GM18498 (cell line): Measurements from ENCODE around the gene KMT2C.
"Not testable (repeated sequence)": the region's sequence is repeated elsewhere in the genome, so short reads cannot be mapped to it uniquely, and the experiment has no call there.

Experiments
- ATAC-seq: cut with Tn5 transposase; IDR thresholded peaks from one replicate; pipeline ENCODE4 v1.9.1; 2021; ENCODE audit warnings: mild to moderate bottlenecking, moderate library complexity; ENCODE audit not compliant: unreplicated experiment

Gene KMT2C

DNA sequence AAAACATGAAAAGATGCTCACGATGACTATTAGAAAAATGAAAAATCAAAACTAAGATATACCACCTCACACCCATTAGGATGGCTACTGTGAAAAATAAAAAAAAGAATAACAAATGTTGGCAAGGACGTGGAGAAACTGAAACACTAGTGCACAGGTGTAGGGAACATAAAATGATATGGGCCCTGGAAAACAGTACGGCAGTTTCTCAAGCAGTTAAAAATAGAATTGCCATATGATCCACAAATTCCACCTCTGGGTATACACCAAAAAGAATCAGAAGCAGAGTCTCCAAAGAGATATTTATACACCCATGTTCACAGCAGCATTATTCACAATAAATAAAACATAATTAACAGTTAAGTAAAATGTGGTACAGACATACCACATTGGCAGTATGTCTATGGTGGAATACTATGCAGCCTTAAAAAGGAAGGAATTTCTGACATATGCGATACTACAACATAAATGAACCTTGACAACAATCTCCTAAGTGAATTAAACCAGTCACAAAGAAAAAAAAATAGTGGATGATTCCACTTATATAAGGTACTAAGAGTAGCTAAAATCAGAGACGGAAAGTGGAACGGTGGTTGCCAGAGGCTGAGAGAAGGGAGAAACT lies 69.7 kb downstream of the KMT2C start:
- no peak for ATAC-seq

DNA sequence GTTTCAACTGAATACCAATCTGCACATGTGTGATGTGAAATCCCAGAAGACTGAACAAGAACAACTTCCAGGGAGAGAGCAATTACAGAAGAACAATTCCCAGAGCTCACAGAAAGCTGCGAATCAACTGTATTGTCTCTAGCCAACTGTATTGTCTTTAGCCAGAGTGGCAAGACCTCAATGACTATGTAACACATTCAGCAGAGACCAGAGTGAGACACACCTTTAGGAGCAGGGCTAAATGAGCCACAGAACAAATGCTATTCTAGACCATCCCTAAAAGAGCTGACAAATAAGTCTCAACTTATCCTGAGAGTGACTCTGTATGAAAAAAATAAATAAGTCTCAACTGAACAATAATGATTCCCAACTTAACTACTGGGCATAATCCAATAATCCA lies 72.0 kb downstream of the KMT2C start:
- ATAC-seq, result no peak

DNA sequence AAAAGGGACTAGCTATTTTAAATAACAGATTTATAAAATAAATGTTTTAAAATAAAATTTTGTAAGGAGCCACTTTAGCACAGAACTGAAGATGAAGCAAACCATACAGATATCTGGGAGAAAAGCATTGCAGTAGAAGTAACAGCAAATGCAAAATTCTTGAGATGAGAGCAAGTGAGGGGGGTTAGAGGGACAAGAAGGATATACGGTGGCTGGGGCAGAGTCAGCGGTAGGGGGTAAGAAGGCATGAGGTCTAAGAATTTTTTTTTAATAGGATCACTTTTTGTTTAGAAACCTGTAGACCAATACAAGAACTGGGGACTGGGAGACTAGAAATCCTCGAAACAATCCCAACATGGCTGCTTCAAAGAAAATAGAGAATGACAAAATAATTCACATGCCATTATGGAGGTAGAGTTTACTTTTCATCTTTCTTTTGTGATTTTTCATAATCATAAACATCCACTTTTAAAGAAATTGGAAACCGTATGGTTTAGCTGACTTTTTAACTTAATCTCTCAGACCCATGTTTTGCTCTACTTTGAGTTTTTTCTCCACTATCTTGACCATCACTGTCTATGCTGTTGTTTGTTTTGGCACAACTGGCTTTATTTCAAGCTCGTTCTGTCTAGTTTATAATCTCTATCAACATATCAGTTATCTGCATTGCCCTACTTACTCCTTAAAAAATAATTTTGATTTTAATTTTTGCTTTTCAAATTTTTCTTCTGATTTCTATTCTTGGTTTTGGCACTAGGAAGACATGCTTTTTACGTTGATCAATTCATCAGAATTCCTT lies 73.5 kb downstream of the KMT2C start:
- no peak for ATAC-seq

GRCh38 chr7:152355474-152356057 lies 80.2 kb downstream of the KMT2C start:
- ATAC-seq, result peak; percentile 79

- no peak for ATAC-seq
Observed at GRCh38 chr7:152354061-152354460, 81.7 kb downstream of the KMT2C start.

GRCh38 chr7:152353281-152353680 lies 82.5 kb downstream of the KMT2C start:
- ATAC-seq, result not testable (repeated sequence)

DNA sequence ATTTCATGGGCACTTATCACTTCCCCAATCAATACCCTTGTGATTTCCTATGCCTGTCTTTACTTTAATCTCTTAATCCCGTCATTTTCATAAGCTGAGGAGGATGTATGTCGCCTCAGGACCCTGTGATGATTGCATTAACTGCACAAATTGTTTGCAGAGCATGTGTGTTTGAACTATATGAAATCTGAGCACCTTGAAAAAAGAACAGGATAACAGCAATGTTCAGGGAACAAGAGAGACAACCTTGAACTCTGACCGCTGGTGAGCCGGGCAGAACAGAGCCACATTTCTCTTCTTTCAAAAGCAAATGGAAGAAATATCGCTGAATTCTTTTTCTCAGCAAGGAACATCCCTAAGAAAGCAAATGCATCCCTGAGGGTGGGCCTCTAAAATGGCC lies 84.1 kb downstream of the KMT2C start:
- ATAC-seq, result not testable (repeated sequence)

- no peak for ATAC-seq
Observed at GRCh38 chr7:152351168-152351567, 84.6 kb downstream of the KMT2C start.

DNA sequence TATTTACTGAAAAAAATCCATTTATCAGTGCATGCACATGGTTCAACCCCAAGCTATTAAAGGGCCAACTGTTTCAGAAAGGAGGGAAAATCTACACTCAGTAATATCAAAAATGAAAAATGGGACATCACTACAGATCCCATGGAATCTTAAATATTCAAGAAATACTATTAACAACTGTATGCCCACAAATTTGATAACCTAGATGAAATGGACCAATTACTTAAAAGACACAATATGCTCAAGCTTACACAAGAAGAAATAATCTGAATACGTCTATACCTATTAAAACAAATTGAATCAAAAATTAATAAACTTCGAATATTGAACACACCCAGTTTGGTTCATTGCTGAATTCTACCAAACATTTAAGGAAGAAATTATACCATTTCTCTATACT lies 87.9 kb downstream of the KMT2C start:
- no peak for ATAC-seq

DNA sequence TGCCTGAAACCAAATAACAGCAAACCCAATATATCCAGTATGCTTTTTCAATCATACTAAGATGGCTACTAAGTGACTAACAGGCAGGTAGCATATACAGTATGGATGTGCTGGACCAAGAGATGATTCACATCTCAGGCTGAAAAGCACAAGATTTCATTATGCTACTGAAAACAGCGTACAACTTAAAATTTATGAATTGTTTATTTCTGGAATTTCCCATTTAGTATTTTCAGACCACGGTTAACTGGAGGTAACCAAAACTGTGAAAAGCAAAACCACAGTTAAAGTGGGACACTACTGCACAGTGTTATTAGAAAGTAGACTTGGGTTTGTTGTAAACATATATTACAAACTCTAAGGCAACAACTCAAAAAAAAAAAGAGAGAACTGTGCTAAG lies 91.5 kb downstream of the KMT2C start:
- no peak for ATAC-seq

DNA sequence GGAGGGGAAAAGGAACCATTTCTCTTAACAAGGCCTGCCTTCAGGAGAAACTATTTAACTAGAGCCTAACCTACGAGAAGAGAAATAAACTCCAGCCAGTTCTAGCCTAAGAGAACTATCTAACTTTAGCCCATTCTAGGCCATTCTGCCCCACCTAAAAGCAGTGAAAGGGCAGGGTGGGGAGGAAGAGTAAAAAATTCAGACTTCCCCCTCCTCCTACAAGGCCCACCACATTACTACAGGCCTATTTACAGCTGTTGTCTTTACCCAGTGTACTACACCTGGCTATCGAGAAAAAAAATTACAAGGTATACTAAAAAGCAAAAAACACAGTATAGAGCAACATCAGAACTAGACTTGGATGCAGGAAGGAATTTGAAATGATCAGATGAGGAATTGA lies 93.0 kb downstream of the KMT2C start:
- ATAC-seq, result no peak

DNA sequence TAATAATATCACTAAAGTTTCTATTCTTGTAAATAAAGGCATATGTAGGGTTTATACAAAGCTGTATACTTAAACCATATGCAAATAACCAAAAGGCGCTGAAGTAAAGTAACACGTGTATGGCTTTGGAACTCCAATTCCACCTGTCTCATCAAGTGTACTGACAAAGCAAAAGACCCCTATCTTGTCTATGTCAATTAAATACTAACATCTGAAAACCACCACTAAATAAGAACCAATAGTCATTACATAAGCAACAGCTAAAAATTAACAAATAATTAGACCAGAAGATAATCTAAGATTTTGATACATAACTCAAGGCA lies 93.9 kb downstream of the KMT2C start:
- ATAC-seq, result no peak

DNA sequence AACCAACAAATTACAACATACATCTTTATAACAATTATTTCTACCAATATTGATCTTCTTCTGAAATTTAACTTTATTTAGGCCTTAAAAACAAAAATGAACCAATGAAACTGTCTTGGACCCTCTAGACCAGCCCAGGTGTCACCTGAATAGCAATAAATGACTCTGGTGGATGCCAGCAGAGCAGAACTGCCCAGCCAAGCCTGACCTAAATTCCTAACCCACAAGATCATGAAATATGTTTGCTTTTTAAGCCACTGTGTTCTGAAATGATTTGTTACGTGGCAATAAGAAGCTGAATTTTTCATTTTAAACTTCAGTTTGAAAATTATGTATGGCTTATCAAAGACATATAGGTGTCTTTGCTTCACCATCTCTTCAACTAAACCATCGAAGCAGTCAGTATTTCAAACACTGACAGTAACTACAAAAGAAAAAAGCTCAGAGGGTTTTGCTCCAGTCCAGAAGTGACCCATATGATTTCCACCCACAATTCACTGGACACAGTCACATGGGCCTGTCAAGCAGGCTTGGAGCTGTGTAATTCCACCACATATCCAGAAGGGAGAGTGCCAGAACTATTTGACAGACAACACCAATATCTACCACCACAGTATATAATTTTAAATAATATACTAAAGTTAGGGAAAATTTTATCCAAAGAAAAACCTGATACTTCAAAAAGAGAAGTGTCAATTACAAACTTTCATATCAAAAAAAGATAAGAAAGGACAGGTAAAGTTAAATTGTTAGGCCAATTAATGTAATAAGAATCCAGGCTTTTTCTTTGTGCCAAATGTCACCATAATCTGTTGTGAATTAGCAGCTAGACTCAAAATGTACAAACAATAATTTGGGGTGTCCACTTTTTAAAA lies 94.5 kb downstream of the KMT2C start:
- peak; percentile 53 for ATAC-seq

- ATAC-seq, result no peak
Observed at GRCh38 chr7:152340161-152340560, 95.6 kb downstream of the KMT2C start.

DNA sequence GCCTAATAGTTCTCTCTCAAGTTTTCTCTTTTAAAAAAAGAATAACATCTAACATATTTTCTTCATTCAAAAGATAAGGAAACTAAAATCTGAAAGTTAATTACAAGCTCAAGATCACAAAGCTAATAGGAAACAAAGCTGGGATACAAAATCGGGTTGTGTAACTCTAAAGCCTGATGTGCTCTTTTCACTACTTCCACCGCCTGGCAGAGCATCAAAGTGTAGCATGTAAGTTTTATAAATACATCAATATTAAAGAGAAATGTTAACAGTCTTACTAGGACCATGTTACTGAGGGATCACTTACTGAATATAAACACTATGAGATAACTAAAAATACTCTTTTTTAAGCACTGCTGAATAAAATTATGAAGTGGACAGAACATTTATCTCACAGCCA lies 97.2 kb downstream of the KMT2C start:
- ATAC-seq, result no peak

- ATAC-seq, result peak; percentile 69
Observed at GRCh38 chr7:152336754-152337368, 98.9 kb downstream of the KMT2C start.

GRCh38 chr7:152335900-152336571 lies 99.8 kb downstream of the KMT2C start:
- ATAC-seq, result peak; percentile 60

DNA sequence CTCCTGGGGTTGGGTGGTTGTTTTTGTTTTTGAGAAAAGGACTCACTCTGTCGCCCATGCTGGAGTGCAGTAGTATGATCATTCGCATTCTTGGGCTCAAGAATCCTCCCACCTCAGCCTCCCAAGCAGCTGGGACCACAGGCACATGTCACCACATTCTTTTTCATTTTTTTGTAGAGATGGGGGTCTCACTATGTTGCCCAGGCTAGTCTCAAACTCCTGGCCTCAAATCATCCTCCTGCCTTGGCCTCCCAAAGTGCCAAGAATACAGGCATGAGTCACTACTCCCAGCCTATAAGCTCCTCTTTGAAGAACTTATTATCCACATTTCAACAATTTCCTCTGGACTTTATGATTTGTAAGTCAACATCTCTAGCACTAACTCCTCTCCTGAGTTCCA lies 102.7 kb downstream of the KMT2C start:
- no peak for ATAC-seq

DNA sequence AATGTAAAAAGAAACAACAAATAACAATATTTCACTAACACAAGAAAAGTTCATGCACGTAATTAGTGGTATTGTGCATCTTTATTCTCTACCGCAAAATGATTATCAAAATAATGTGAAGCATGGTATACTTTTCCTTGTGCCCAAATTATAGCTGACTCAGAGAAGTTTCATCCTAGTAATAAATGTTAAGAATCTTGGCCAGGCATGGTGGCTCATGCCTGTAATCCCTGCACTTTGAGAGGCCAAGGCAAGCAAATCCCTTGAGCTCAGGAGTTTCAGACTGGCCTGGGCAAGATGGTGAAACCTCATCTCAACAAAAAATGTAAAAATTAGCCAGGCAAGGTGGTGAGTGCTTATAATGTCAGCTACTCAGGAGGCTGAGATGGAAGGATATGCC lies 105.0 kb downstream of the KMT2C start:
- no peak for ATAC-seq

GRCh38 chr7:152329469-152329868 lies 106.3 kb downstream of the KMT2C start:
- ATAC-seq, result no peak
